ENCODE measurements around the gene KCNMA1. TPM values are rescaled to one million over a fixed set of nuclear protein-coding genes. Genes with fewer than 3 reads are reported as not detected.
A peak's percentile ranks its signal among the peaks of the same experiment; 100 is the strongest.

KCNMA1 gene
- total RNA-seq, 1 donor from 2014 or later = 2.2 TPM

DNA sequence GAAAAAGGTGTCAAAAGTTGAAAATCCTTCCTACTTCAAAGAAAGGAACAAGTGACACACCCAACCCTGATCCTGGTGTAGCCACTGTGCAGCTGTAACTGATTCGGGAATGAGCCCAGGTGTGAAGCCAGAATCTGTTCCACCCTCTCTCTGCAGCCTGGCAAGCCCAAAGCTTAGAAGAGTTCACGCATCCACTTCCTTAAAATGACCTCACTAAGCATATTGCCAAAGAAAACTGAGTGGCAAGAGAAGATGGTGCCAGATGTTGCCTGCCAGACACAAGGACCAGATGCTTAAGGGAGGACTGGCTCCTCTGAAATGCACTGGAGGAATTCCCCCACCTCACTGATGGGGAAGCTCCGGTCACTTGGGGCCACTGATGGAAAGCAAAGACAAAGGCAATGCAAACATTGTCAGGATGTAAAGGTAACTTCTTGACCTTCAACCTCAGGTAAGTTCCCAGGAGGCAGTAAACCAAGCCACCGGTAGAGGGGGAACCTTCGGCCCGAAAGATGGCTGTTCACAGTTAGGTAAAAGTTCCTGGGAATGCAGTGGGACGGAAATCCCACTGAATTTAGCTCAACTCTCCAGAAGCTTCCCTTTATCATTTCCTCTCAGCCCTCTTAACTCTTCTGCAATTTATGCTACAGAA is 554.9 kb downstream of the KCNMA1 start:
- ATAC-seq (no peak), DNase-seq (ENCODE audit: missing footprints) (no peak)
- intact Hi-C loops (cut with DNase I) = no loop called here

- ATAC-seq (no peak), DNase-seq (ENCODE audit: missing footprints) (no peak)
- intact Hi-C loops (cut with DNase I) = no loop called here
Measured at GRCh38 chr10:77081481-77081891, 556.1 kb downstream of the KCNMA1 start.

GRCh38 chr10:77080361-77081027 is 557.1 kb downstream of the KCNMA1 start:
- ATAC-seq (no peak), DNase-seq (ENCODE audit: missing footprints) (no peak)
- intact Hi-C loops (cut with DNase I) = no loop called here

- intact Hi-C loops (cut with DNase I) = no loop called here
- no peak for DNase-seq (ENCODE audit: missing footprints)
- ATAC-seq = no peak
Measured at GRCh38 chr10:77079592-77080300, 557.9 kb downstream of the KCNMA1 start.

DNA sequence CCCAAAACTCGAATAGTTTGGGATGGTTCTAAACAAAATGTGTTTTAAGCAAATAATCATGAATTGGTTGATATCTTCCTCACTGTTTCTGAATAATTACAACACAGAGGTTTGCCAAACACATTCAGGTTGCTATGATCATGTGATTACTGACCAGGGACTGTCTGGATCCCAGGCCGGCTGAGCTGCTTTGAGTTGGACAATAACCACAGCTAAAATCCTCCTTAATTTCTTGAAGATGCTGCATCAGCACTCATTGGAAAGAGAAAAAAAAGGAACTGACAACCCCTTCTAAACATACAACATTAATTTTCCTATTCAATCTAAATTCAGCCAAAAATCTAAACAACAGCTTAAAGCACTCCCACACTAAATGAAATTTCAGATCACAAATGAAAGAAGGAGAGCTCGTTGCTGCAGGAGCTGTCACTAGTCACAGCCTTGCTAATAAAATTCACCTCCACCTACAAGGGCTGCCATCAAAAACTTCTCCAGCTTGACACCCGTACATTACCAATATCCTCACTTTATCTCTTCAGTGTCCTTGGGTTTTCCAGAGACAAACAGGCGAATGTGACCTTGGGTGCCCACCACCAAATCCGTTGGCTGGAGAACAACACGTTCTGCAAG is 560.2 kb downstream of the KCNMA1 start:
- DNase-seq (ENCODE audit: missing footprints) = no peak
- intact Hi-C loops (cut with DNase I) = no loop called here
- ATAC-seq = no peak

DNA sequence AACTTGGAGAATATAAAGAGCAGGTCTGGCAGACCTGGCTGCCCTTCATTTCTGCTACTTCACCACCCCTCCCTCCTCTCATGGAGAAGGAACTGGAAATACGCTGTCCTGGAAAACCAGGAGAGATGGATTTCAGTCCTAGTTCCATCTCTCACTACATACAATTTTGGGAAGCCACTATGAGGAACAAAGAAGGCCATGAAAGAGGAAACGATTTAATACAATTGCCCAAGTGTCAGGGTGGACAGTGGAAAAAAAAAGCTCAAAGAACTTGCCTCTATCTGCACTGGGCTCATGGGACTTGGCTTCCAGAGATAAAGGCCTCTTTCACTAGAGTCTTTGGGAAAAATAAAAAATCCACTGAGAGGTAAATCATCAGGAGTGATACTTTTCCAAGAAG is 561.7 kb downstream of the KCNMA1 start:
- DNase-seq (ENCODE audit: missing footprints) = no peak
- intact Hi-C loops (cut with DNase I) = no loop called here

DNA sequence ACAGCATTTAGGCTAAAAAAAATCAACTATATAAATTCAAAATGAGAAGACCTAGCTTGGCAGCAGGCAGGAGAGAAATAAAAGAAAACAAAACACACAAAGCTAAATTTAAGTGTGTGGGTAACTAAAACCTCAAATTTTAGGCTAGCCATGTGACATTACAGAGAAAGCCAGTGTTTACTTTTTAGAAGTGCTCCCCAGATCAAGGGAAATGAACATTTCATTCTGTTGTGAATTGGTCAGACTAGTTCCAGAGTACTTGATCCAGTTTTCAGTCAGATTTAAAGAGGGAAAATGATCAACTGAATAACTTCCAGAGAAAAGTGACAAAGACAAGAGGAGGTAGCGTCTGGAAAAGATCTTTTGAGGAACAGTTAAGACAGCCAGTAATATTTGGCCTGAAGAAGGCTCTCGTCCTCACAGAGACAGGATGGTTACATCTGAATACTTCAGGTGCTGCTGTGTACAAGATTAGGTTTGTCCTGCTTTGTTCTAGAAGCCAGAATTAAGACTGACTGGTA is 563.4 kb downstream of the KCNMA1 start:
- DNase-seq (ENCODE audit: missing footprints) (no peak), ATAC-seq (no peak)
- intact Hi-C loops (cut with DNase I) = no loop called here

More for the DNA sequence above, 561.7 kb downstream of the KCNMA1 start:
- ATAC-seq = no peak

- intact Hi-C loops (cut with DNase I) = no loop called here
- ATAC-seq (no peak), DNase-seq (ENCODE audit: missing footprints) (no peak)
Measured at GRCh38 chr10:77073663-77073960, 564.0 kb downstream of the KCNMA1 start.

- intact Hi-C loops (cut with DNase I) = no loop called here
- no peak for DNase-seq (ENCODE audit: missing footprints)
- ATAC-seq = peak; percentile 51
Measured at GRCh38 chr10:77072836-77073662, 564.6 kb downstream of the KCNMA1 start.

DNA sequence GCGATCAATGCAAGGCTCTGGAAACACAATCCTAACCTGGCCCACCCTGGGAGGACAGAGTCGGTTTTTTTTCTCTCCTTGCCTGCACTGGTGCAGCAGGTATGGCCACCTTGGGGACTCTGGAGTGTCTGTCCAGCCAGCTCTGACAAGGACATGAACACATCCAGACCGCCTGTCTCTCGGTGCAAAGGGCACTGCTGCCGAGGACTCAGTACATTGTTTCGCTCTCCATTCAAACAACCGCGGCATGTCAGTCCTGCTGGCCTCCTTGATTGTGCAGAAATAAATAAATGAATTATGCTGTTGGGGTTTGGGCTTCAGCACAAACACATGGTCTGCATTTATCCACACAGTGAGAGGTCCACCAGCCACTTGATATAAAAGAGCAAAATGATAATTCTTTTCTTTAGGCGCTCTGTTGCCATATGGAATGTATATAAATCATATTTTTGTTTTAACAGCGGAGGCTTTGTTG is 565.2 kb downstream of the KCNMA1 start:
- ATAC-seq (no peak), DNase-seq (ENCODE audit: missing footprints) (no peak)
- intact Hi-C loops (cut with DNase I) = no loop called here

- intact Hi-C loops (cut with DNase I) = no loop called here
- no peak for DNase-seq (ENCODE audit: missing footprints)
- no peak for ATAC-seq
Measured at GRCh38 chr10:77071956-77072355, 565.7 kb downstream of the KCNMA1 start.

DNA sequence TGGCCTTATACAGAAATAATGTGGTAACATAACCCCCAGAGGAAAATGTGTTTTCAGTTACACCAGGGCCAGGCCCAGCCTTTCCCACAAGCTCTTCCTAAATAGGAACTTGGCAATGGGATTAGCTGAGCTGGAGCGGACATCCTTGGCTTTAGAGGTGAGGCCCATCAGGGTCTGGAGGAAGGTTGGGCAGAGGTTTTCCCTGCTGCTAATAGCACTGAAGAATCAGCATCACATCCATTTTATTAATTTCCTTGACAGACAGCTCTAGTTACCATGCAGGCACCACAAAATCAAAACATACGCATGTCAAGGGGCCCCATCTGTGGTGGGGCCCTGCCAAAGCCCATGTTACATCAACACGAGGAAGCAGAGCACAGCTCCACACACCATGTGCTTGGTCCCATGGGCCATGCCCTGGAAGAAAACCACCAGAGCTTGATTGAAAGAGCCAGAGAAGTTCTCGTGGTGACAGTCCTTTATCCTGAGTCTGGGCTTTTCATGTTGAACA is 566.6 kb downstream of the KCNMA1 start:
- peak; percentile 85 for DNase-seq (ENCODE audit: missing footprints)
- ATAC-seq = peak; percentile 88
- intact Hi-C loops (cut with DNase I) = no loop called here

DNA sequence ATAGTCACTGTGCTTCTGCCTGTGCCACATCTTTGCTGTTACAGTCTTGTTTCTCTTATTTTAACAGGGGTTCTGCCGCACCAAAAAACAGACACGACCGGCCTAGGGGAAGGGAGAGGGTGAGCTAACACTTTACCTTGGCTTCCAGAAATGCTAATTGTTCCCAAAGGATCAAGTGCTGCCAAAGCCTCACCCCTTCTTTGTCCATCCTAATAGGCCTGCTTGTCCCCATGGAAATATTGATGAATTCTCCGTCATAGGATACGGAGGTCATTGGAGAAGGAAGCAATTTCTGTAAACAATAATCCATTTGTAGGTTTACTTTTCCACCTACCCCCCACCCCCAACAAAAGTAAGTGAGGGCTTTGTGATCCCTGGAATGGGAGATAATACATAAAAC is 567.3 kb downstream of the KCNMA1 start:
- intact Hi-C loops (cut with DNase I) = loop anchor here (1.0 kb wide), 1 partner anchor 58 kb away; no protein-coding TSS in a partner anchor
- no peak for DNase-seq (ENCODE audit: missing footprints)
- ATAC-seq = peak; percentile 19

GRCh38 chr10:77068969-77069368 is 568.6 kb downstream of the KCNMA1 start:
- ATAC-seq (no peak), DNase-seq (ENCODE audit: missing footprints) (no peak)
- intact Hi-C loops (cut with DNase I) = no loop called here

GRCh38 chr10:77068272-77068671 is 569.3 kb downstream of the KCNMA1 start:
- ATAC-seq (no peak), DNase-seq (ENCODE audit: missing footprints) (no peak)
- intact Hi-C loops (cut with DNase I) = no loop called here

DNA sequence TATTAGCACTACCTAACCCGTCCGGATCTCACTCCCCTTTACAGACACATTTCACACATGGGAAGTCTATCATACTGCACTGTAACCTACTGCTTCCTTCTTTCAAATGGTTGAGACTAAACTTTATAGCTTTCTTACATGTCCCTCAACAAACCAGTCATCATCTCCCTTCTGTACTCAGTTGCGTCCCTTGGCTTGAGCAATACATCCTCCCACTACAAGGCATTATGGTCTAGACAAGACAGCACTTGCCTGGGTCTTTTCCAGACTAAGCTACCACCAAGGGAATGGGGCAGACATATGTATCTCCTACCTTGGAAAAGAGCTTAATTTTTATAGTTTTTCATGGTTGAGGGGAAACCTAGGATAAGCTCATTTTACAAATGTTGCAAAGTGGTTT is 575.2 kb downstream of the KCNMA1 start:
- DNase-seq (ENCODE audit: missing footprints) (no peak), ATAC-seq (no peak)
- intact Hi-C loops (cut with DNase I) = no loop called here

- DNase-seq (ENCODE audit: missing footprints) (no peak), ATAC-seq (no peak)
- intact Hi-C loops (cut with DNase I) = no loop called here
Measured at GRCh38 chr10:77060913-77061312, 576.7 kb downstream of the KCNMA1 start.

GRCh38 chr10:77056650-77057049 is 581.0 kb downstream of the KCNMA1 start:
- intact Hi-C loops (cut with DNase I) = no loop called here
- DNase-seq (ENCODE audit: missing footprints) (no peak), ATAC-seq (no peak)

Data from Right ventricle myocardium inferior (tissue), 1 donor.